ENCODE data around the gene BTF3L4.

DNA sequence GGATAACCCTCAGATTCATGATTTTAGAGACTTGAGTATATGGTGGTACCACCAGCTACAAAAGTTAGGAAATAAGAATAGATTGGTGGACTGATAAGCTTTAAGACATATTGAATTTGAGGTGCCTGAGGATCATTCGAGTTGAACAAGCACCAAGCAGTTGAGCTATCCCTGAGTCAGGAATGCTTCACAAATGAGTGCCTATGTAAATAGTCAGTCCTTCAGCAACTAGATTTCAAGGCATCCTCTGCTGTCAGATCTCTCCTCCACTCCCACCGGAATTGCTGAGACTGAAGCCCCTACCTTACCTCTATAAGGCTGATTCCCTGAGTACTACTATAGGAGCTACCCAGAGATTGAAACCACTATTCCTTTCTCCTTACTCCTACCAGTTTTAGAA, 7.1 kb downstream of the BTF3L4 start:
- TF ChIP-seq POLR2A (IDR thresholded peaks at IDR 0.05), result no peak
- TF ChIP-seq, protein P1, sequence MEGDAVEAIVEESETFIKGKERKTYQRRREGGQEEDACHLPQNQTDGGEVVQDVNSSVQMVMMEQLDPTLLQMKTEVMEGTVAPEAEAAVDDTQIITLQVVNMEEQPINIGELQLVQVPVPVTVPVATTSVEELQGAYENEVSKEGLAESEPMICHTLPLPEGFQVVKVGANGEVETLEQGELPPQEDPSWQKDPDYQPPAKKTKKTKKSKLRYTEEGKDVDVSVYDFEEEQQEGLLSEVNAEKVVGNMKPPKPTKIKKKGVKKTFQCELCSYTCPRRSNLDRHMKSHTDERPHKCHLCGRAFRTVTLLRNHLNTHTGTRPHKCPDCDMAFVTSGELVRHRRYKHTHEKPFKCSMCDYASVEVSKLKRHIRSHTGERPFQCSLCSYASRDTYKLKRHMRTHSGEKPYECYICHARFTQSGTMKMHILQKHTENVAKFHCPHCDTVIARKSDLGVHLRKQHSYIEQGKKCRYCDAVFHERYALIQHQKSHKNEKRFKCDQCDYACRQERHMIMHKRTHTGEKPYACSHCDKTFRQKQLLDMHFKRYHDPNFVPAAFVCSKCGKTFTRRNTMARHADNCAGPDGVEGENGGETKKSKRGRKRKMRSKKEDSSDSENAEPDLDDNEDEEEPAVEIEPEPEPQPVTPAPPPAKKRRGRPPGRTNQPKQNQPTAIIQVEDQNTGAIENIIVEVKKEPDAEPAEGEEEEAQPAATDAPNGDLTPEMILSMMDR (IDR thresholded peaks at IDR 0.05), result no peak

Data from esophagus squamous epithelium (tissue), 4 donors.